SH-SY5Y (cell line): Measurements from ENCODE around the gene KLHL17.

Experiments
- GATA2 ChIP-seq: IDR thresholded peaks from 2 replicates; pipeline ENCODE4 v1.6.1; 2011; ENCODE audit warnings: mild to moderate bottlenecking, low read depth, low read length
- GATA3 ChIP-seq: IDR thresholded peaks from 2 replicates; pipeline ENCODE4 v1.6.1; 2011; ENCODE audit warnings: low read depth, mild to moderate bottlenecking, low read length, moderate library complexity

GRCh38 chr1:934991-935750, 25.2 kb upstream of the KLHL17 start:
- TF ChIP-seq GATA2 (no peak), GATA3 (no peak)
